ENCODE measurements around the gene NR5A2.

GRCh38 chr1:200079232-200079940 is 51.9 kb downstream of the NR5A2 start:
- TF ChIP-seq, protein P1, sequence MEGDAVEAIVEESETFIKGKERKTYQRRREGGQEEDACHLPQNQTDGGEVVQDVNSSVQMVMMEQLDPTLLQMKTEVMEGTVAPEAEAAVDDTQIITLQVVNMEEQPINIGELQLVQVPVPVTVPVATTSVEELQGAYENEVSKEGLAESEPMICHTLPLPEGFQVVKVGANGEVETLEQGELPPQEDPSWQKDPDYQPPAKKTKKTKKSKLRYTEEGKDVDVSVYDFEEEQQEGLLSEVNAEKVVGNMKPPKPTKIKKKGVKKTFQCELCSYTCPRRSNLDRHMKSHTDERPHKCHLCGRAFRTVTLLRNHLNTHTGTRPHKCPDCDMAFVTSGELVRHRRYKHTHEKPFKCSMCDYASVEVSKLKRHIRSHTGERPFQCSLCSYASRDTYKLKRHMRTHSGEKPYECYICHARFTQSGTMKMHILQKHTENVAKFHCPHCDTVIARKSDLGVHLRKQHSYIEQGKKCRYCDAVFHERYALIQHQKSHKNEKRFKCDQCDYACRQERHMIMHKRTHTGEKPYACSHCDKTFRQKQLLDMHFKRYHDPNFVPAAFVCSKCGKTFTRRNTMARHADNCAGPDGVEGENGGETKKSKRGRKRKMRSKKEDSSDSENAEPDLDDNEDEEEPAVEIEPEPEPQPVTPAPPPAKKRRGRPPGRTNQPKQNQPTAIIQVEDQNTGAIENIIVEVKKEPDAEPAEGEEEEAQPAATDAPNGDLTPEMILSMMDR (conservative IDR thresholded peaks at IDR 0.05 in 1 of 2, IDR thresholded peaks at IDR 0.05 in 1 of 2; ENCODE audit: low read depth in 1 of 2, low read length in 2 of 2) = no peak
- no peak for TF ChIP-seq EZH2 (IDR thresholded peaks at IDR 0.05; ENCODE audit: low read length, missing control alignments)

All from fibroblast of lung (primary cell).